Gastroesophageal sphincter (tissue), 4 donors: ENCODE data around the gene CATSPER3. TPM values are rescaled to one million over a fixed set of nuclear protein-coding genes. Genes with fewer than 3 reads are reported as not detected.

Source experiments
- ATAC-seq: fragments of 150-250 bp; one replicate; pipeline ENCODE4 v1.9.1; 2016; ENCODE audit warnings: mild to moderate bottlenecking, moderate library complexity
- H3K27ac ChIP-seq, 4 donors: fragments of 200-600 bp; sonication (generic) in 3 of 4; 1 replicate in 3 of 4; 2 replicates in 1 of 4; pipeline ENCODE4 v1.5.1; 2016 to 2019
- H3K27me3 ChIP-seq: fragments of 200-600 bp; sonication (generic); one replicate; pipeline ENCODE4 v1.5.1; 2019
- H3K36me3 ChIP-seq, 2 donors: fragments of 200-600 bp; sonication (generic); one replicate each; pipeline ENCODE4 v1.5.1; 2019; ENCODE audit warnings: control low read depth in 1 of 2
- H3K4me1 ChIP-seq, 3 donors: fragments of 200-600 bp; sonication (generic); 1 replicate in 2 of 3; 2 replicates in 1 of 3; pipeline ENCODE4 v1.5.1; 2016 to 2019; ENCODE audit warnings: control low read depth in 2 of 3
- H3K4me3 ChIP-seq, 2 donors: fragments of 200-600 bp; sonication (generic); one replicate each; pipeline ENCODE4 v1.5.1; 2019; ENCODE audit warnings: mild to moderate bottlenecking in 1 of 2, moderate library complexity in 1 of 2
- H3K9me3 ChIP-seq, 3 donors: fragments of 200-600 bp; sonication (generic); one replicate each; pipeline ENCODE4 v1.5.1; 2017 to 2019; ENCODE audit warnings: control low read depth in 2 of 3
- EP300 ChIP-seq: sonication (generic); formaldehyde crosslinking; IDR thresholded peaks from one replicate; pipeline ENCODE4 v1.6.1; 2017; ENCODE audit warnings: antibody characterized with exemption, mild to moderate bottlenecking
- POLR2A ChIP-seq, 2 donors: fragments of 450-650 bp; IDR thresholded peaks; one replicate each; pipeline ENCODE4 v1.6.1; 2017; ENCODE audit warnings: antibody characterized with exemption in 2 of 2, mild to moderate bottlenecking in 2 of 2, moderate library complexity in 1 of 2
- POLR2AphosphoS5 ChIP-seq: sonication (generic); formaldehyde crosslinking; IDR thresholded peaks from one replicate; pipeline ENCODE4 v1.6.1; 2017; ENCODE audit warnings: antibody characterized with exemption
- WGBS, 2 donors: methylation state at CpG; one replicate each; pipeline ENCODE4 v1.1.5; 2018; ENCODE audit warnings: low coverage in 1 of 2; 5-methylcytosine and 5-hydroxymethylcytosine counted together
- total RNA-seq, 4 donors: library from RNA; depleted of rRNA; stranded (reverse); fragments of >200 nt; gene quantifications; one replicate each; pipeline ENCODE4 v1.1.0, GENCODE V29; 2016
- TF ChIP-seq, protein P1 (sequence below), 4 experiments: fragments of 200-600 bp in 2 of 4; fragments of 450-650 bp in 2 of 4; sonication (generic) in 1 of 4; IDR thresholded peaks; one replicate each; pipeline ENCODE4 v1.5.1; 2017 to 2019; ENCODE audit warnings: antibody characterized with exemption in 4 of 4, mild to moderate bottlenecking in 2 of 4, moderate library complexity in 2 of 4

The CATSPER3 gene
- total RNA-seq, 4 donors from 2014 or later, result 0.62 to 0.78 TPM; not detected in 2

DNA sequence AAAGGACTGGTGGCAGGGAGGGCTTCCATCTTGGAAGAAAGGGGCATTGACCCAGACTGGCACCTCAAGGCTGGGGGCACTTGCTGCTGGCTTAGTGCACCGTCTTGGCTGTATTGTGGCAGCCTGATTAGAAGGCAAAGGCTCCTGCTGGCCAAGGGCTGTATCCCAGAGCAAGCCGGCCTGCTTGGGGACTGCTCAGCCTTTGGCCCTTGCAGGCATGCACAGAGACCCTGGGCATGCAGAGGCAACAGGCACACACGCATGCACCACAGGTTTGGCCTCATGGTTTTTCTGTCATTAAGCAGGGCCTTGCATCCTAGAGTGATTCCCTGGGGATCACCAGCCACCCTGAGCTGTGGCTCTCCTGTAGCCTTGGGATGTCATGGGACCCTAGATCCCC, 37.4 kb downstream of the CATSPER3 start:
- Histone ChIP-seq H3K27me3 (no peaks in the 10 kb centered on the region), H3K4me3 (no peak overlapping the region), H3K36me3 (no peaks in the 10 kb centered on the region), H3K9me3 (no peaks in the 10 kb centered on the region), H3K4me1 (no peaks in the 10 kb centered on the region), H3K27ac (no peak overlapping the region)
- WGBS, 2 donors, result 50% methylated on average over 1 of the region's 3 CpGs; no CpG with 5 or more reads in 1 of the 2 donors
- ATAC-seq, result no peak
- no peak for TF ChIP-seq POLR2AphosphoS5

GRCh38 chr5:135007305-135007704, 39.6 kb downstream of the CATSPER3 start:
- peaks cover 0 to 12% (median 0%) of the 10 kb centered on the region in 3 donors for H3K4me1 ChIP-seq
- H3K27ac ChIP-seq, result no peak overlapping the region
- no peak for ATAC-seq
- WGBS, 2 donors, result 81 to 90% methylated on average over 2 to 7 of the region's 9 CpGs
- no peak overlapping the region for H3K4me3 ChIP-seq
- TF ChIP-seq POLR2AphosphoS5, result no peak
- TF ChIP-seq EP300, result no peak
- TF ChIP-seq POLR2A (IDR thresholded peaks at IDR 0.05), result no peak
- TF ChIP-seq, protein P1, sequence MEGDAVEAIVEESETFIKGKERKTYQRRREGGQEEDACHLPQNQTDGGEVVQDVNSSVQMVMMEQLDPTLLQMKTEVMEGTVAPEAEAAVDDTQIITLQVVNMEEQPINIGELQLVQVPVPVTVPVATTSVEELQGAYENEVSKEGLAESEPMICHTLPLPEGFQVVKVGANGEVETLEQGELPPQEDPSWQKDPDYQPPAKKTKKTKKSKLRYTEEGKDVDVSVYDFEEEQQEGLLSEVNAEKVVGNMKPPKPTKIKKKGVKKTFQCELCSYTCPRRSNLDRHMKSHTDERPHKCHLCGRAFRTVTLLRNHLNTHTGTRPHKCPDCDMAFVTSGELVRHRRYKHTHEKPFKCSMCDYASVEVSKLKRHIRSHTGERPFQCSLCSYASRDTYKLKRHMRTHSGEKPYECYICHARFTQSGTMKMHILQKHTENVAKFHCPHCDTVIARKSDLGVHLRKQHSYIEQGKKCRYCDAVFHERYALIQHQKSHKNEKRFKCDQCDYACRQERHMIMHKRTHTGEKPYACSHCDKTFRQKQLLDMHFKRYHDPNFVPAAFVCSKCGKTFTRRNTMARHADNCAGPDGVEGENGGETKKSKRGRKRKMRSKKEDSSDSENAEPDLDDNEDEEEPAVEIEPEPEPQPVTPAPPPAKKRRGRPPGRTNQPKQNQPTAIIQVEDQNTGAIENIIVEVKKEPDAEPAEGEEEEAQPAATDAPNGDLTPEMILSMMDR (IDR thresholded peaks at IDR 0.05), result no peak
- H3K36me3 ChIP-seq, result no peaks in the 10 kb centered on the region
- H3K27me3 ChIP-seq, result no peaks in the 10 kb centered on the region
- H3K9me3 ChIP-seq, result no peaks in the 10 kb centered on the region

- Histone ChIP-seq H3K36me3 (no peaks in the 10 kb centered on the region), H3K27me3 (no peaks in the 10 kb centered on the region), H3K27ac (no peak overlapping the region), H3K9me3 (no peaks in the 10 kb centered on the region), H3K4me3 (no peak overlapping the region), H3K4me1 (peaks cover 0 to 17% (median 0%) of the 10 kb centered on the region in 3 donors)
- WGBS, 2 donors, result 87 to 95% methylated on average over 3 to 4 of the region's 11 CpGs
- no peak for ATAC-seq
- TF ChIP-seq POLR2A (IDR thresholded peaks at IDR 0.05), result no peak
These were observed 40.1 kb downstream of the CATSPER3 start for GRCh38 chr5:135007749-135008363.

DNA sequence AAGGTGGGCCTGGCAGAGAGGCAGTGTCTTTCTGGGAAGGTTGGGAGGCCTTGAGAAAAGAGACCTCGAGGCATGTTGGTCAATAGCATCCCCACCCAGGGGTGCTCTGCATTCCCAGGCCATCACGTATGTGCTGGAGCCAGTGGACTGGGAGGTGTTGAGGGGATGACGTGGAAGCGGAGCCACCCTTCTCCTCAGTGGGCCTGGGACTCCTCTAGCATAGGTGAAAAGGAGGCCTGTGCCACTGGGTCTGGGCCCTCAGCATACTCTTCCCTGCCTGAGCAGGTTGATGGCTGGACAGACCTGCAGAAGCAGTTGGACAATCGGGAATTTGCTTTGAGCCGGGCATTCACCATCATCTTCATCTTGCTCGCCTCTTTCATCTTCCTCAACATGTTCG, 40.8 kb downstream of the CATSPER3 start:
- Histone ChIP-seq H3K27me3 (no peaks in the 10 kb centered on the region), H3K4me1 (peaks cover 0 to 24% (median 2%) of the 10 kb centered on the region in 3 donors), H3K36me3 (no peaks in the 10 kb centered on the region), H3K27ac (no peak overlapping the region), H3K9me3 (no peaks in the 10 kb centered on the region), H3K4me3 (no peak overlapping the region)
- WGBS, 2 donors, result 100% methylated on average over 2 to 3 of the region's 8 CpGs
- no peak for TF ChIP-seq POLR2AphosphoS5
- TF ChIP-seq, protein P1 (IDR thresholded peaks at IDR 0.05), result no peak
- TF ChIP-seq EP300, result no peak
- no peak for TF ChIP-seq POLR2A (IDR thresholded peaks at IDR 0.05)
- no peak for ATAC-seq

GRCh38 chr5:135008981-135009735, 41.5 kb downstream of the CATSPER3 start:
- no peaks in the 10 kb centered on the region for H3K36me3 ChIP-seq
- 80 to 100% methylated on average over 2 to 7 of the region's 13 CpGs for whole genome bisulfite sequencing, 2 donors
- no peaks in the 10 kb centered on the region for H3K9me3 ChIP-seq
- no peak for TF ChIP-seq POLR2A (IDR thresholded peaks at IDR 0.05)
- TF ChIP-seq EP300, result no peak
- TF ChIP-seq, protein P1 (IDR thresholded peaks at IDR 0.05), result no peak
- no peak for TF ChIP-seq POLR2AphosphoS5
- no peak for ATAC-seq
- H3K4me3 ChIP-seq, result no peak overlapping the region
- H3K4me1 ChIP-seq, result peaks cover 0 to 30% (median 7%) of the 10 kb centered on the region in 3 donors
- no peaks in the 10 kb centered on the region for H3K27me3 ChIP-seq
- no peak overlapping the region for H3K27ac ChIP-seq
